ENCODE measurements around the gene FGF12. TPM values are rescaled to one million over a fixed set of nuclear protein-coding genes. Genes with fewer than 3 reads are reported as not detected.
"Not testable (repeated sequence)": the region's sequence is repeated elsewhere in the genome, so short reads cannot be mapped to it uniquely, and the experiment has no call there.

Gene FGF12
- total RNA-seq, 1 donor from 2014 or later = 6.1 TPM

DNA sequence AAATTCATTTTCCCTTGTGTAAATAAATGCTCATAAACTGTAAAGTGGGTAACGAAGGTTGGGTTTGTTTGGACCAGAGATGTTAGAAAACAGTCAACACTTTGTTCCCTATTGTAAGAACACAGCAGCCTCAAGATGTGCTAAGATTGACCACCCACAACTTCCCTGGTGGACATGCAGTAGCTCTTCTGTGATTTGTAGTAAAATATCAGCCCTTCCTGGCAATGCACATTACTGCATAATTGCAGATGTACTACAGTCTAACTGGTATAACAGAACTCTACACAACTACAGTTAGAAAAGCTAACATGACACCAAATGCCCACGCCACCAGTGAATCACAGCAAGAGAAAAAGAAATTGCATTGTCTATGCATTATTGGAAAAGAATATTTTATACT, 129.4 kb downstream of the FGF12 start:
- Mint-ChIP-seq H3K27me3 (no peaks in the 10 kb centered on the region), H3K27ac (peak overlapping the region; percentile 84), H3K4me3 (ENCODE audit: low read depth) (peak overlapping the region; percentile 35), H3K9me3 (ENCODE audit: low read depth) (peaks cover 29% of the 10 kb centered on the region), H3K36me3 (ENCODE audit: insufficient read depth) (peaks cover 2% of the 10 kb centered on the region), H3K4me1 (ENCODE audit: low read depth) (peaks cover 27% of the 10 kb centered on the region)
- no peak for DNase-seq (ENCODE audit: low spot score, unreplicated experiment)
- TF ChIP-seq, protein P1, sequence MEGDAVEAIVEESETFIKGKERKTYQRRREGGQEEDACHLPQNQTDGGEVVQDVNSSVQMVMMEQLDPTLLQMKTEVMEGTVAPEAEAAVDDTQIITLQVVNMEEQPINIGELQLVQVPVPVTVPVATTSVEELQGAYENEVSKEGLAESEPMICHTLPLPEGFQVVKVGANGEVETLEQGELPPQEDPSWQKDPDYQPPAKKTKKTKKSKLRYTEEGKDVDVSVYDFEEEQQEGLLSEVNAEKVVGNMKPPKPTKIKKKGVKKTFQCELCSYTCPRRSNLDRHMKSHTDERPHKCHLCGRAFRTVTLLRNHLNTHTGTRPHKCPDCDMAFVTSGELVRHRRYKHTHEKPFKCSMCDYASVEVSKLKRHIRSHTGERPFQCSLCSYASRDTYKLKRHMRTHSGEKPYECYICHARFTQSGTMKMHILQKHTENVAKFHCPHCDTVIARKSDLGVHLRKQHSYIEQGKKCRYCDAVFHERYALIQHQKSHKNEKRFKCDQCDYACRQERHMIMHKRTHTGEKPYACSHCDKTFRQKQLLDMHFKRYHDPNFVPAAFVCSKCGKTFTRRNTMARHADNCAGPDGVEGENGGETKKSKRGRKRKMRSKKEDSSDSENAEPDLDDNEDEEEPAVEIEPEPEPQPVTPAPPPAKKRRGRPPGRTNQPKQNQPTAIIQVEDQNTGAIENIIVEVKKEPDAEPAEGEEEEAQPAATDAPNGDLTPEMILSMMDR (IDR thresholded peaks at IDR 0.05; ENCODE audit: unreplicated experiment) = no peak

DNA sequence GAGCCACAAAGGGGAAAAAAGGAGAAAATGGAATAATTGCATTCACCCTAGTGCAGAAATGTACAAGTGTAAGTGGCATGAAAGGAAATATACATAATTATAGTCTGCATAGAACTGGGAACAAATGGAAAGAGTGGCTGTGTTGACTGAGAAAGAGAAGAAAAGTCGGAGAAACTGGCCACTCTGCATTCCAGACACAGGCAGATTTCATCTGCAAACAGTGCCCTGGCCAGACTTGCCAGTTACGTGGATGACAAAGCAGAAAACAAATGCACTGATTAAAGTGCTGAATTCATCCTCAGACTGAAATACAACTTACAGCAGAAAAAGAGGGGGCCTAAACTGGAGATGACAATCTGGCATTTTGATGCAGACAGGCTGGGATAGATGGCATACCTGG, 129.8 kb downstream of the FGF12 start:
- peak overlapping the region; percentile 84 for H3K27ac Mint-ChIP-seq
- peaks cover 27% of the 10 kb centered on the region for H3K9me3 Mint-ChIP-seq (ENCODE audit: low read depth)
- H3K36me3 Mint-ChIP-seq (ENCODE audit: insufficient read depth) = no peaks in the 10 kb centered on the region
- peaks cover 27% of the 10 kb centered on the region for H3K4me1 Mint-ChIP-seq (ENCODE audit: low read depth)
- no peaks in the 10 kb centered on the region for H3K27me3 Mint-ChIP-seq
- peak; percentile 16 for DNase-seq (ENCODE audit: low spot score, unreplicated experiment)
- TF ChIP-seq, protein P1 (IDR thresholded peaks at IDR 0.05; ENCODE audit: unreplicated experiment) = no peak
- H3K4me3 Mint-ChIP-seq (ENCODE audit: low read depth) = peak overlapping the region; percentile 35

DNA sequence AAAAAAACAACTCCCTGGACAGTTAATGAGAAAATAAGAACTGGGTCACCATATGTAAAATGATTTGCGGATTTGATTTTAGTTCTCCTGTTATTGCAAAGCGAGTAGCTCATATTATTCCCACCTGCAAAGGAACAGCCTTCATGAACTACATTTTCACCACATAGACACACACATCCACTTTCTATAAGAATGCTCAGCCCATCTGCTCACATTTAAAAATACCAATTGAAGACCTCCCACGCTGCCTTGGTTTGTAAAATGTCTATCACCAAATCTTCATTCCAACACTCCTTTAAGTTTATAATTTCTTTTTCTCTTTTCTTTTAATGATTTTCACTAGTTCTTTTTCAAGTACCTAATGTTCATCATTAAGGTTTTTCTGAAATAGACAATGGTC, 148.6 kb downstream of the FGF12 start:
- H3K4me3 Mint-ChIP-seq (ENCODE audit: low read depth) = no peak overlapping the region
- peaks cover 24% of the 10 kb centered on the region for H3K4me1 Mint-ChIP-seq (ENCODE audit: low read depth)
- no peak overlapping the region for H3K27ac Mint-ChIP-seq
- H3K27me3 Mint-ChIP-seq = no peaks in the 10 kb centered on the region
- H3K36me3 Mint-ChIP-seq (ENCODE audit: insufficient read depth) = no peaks in the 10 kb centered on the region
- TF ChIP-seq, protein P1 (IDR thresholded peaks at IDR 0.05; ENCODE audit: unreplicated experiment) = no peak
- no peak for DNase-seq (ENCODE audit: low spot score, unreplicated experiment)
- H3K9me3 Mint-ChIP-seq (ENCODE audit: low read depth) = peaks cover 6% of the 10 kb centered on the region

DNA sequence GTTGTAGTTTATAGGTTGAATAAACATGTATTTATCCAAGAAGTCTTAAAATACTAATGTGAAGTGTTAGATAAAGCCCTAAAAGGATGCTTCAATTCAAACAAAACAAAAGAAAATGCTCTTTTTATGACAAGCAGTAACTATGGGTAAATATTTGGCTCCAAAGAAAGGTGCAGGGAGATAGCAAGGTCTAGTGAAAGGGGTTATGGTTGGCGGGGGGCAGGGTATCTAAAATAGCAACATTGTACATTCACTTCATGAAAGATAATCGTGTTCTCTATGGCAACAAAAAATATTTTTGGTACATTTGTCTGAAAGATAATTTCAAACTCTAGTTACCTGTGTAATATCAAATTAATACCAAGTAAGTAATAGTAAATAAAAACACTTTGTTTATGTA, 149.5 kb downstream of the FGF12 start:
- H3K27me3 Mint-ChIP-seq = no peaks in the 10 kb centered on the region

DNA sequence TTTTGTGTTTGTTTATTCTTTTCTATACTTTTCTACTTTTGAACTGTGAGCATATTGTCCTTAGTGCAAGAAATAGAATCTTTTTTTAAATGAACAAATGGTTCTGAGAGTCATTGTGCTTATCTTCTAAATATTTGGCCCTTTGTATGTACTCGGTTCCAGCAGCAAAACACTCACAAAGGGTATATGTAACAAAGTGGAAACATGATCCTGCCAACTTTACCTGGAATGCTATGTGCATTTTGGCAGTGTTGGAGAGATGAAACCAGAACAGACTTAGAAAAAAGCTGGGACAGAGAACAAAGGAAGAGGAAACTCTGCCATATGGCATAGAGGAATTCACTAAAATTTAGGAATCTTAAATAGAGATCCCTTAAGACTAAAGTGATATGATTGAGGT, 150.1 kb downstream of the FGF12 start:
- Mint-ChIP-seq H3K4me3 (ENCODE audit: low read depth) (no peak overlapping the region), H3K9me3 (ENCODE audit: low read depth) (peaks cover 6% of the 10 kb centered on the region), H3K4me1 (ENCODE audit: low read depth) (peaks cover 24% of the 10 kb centered on the region), H3K27ac (no peak overlapping the region), H3K27me3 (no peaks in the 10 kb centered on the region), H3K36me3 (ENCODE audit: insufficient read depth) (no peaks in the 10 kb centered on the region)
- TF ChIP-seq, protein P1 (IDR thresholded peaks at IDR 0.05; ENCODE audit: unreplicated experiment) = no peak
- no peak for DNase-seq (ENCODE audit: low spot score, unreplicated experiment)

More for the DNA sequence above, 149.5 kb downstream of the FGF12 start:
- Mint-ChIP-seq H3K4me1 (ENCODE audit: low read depth) (peaks cover 24% of the 10 kb centered on the region), H3K27ac (no peak overlapping the region), H3K36me3 (ENCODE audit: insufficient read depth) (no peaks in the 10 kb centered on the region), H3K9me3 (ENCODE audit: low read depth) (peaks cover 6% of the 10 kb centered on the region), H3K4me3 (ENCODE audit: low read depth) (no peak overlapping the region)
- no peak for DNase-seq (ENCODE audit: low spot score, unreplicated experiment)
- TF ChIP-seq, protein P1 (IDR thresholded peaks at IDR 0.05; ENCODE audit: unreplicated experiment) = no peak

DNA sequence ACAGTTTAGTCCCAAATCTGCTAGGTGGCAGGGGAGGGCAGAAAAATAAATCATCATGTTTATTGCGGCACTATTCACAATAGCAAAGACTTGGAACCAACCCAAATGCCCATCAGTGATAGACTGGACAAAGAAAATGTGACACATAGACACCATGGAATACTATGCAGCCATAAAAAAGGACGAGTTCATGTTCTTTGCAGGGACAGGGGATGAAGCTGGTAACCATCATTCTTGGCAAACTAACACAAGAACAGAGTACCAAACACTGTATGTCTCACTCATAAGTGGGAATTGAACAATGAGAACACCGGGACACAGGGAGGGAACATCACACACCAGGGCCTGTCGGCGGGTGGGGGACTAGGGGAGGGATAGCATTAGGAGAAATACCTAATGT, 150.6 kb downstream of the FGF12 start:
- not testable (repeated sequence) for H3K4me3 Mint-ChIP-seq (ENCODE audit: low read depth); H3K9me3 Mint-ChIP-seq (ENCODE audit: low read depth); H3K36me3 Mint-ChIP-seq (ENCODE audit: insufficient read depth); DNase-seq (ENCODE audit: low spot score, unreplicated experiment); H3K27me3 Mint-ChIP-seq
- Mint-ChIP-seq H3K4me1 (ENCODE audit: low read depth) (peaks cover 24% of the 10 kb centered on the region), H3K27ac (peak overlapping the region; percentile 81)

All from progenitor cell of endocrine pancreas (in vitro differentiated cells).